SW 1271 (cell line): ENCODE measurements around the gene ZFP37.
"Not testable (repeated sequence)": the region's sequence is repeated elsewhere in the genome, so short reads cannot be mapped to it uniquely, and the experiment has no call there.

Experiments
- DNase-seq, 2 experiments: peaks; one replicate each; lab custom pipeline; 2025; lab: John Stamatoyannopoulos, UW

Gene ZFP37

DNA sequence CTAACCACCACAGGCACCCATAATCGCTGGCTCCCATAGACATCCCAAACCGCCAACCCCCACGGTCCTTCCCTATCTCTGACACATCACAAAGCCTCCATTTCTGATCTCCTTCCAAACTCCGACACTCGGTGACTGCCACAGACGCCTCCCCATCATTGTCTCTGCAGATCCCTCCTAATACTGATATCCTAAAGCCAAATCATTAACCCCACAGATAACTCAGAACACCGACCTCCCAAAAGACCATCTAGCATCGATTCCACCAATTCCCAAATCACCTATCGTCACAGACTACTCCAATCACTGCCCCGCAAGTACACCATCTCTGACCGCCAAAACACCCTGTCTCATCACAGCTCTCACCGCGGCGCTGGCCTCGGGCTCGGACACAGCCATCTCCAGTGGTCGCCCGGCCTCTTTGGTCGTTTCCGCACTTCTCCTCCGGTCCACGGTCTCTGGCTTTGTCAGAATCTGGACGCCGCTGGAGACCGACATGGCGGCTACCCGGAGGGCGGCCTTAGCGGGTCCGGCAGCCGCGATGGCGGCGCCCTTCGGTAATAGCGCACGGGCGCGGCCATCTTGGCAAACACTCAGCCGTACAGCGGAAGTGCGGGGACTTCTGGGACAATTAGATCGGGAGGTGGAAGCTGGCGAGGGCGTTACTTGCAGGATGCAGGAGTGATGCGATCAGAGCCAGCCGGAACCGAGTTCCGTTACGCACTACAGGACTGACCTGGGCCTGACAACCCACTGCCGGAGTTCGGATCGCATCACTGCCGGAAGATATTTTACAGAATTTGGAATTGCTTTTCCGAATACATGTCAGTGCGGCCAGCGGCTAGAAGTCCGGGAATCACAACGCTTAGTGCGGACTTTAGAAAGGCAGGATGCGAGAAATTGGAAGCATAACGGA, at the start of gene ZFP37:
Gene ZFP37, minus strand, starts transcription at position 534 of the 916 bp plus-strand sequence. Its CDS starts 36 bp downstream, at position 498.
- no peak for DNase-seq

DNA sequence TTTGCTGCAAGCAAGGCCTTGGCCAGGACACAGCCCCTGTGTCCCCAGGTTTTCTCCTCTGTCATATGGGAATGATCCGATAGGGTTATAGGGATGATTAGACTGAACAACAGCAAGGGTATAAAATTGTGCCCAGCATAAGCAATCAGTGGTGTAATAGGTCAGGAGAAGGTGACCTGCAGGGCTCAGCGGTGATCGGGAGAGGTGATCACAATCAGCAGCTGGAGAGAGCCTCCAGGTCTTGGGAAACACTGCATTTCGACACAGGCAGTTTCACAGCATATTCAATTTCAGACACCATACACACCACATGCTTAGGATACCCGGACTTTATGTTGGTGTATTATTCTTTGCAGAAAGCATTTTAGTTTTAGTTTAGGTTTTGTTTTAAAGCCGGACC, 48.8 kb upstream of the ZFP37 start:
- DNase-seq, result not testable (repeated sequence)

DNA sequence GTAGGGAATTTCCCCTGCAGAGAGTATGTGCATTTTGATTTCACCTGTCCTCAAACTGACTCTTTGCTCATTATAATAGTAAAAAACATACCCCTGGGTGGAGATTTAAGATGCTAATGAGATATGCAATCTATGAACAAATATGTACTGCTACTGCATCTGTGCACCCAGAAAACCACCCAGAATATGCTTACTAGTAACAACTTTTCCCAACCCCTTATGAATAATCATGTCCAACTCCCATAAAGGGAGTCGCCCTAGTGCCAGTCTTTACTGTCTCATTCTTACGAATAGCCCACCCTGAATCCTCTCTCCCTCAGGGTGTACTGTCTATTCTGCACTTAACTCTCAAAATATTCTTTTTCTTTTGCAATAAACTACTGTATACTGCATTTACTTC, 39.0 kb upstream of the ZFP37 start:
- DNase-seq, result no peak

DNA sequence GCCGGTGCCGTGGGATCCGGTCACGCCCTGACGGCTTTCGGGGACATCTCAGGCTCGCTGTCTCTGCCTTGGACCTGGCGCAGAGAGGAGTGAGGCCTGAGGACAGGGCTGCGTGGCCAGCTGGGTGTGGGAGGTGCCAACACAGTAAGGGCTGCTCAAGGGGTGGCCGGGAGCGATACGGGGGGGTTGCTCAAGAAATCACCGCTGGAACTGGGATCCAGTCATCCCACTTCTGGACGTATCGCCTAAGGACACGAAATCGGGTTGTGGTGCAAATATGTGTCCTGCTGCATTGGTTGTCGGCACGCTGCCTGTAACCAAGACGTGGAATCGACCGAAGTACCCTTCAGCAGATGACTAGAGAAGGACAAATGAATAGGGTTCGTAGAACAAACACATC, 33.4 kb upstream of the ZFP37 start:
- DNase-seq, result not testable (repeated sequence)

DNA sequence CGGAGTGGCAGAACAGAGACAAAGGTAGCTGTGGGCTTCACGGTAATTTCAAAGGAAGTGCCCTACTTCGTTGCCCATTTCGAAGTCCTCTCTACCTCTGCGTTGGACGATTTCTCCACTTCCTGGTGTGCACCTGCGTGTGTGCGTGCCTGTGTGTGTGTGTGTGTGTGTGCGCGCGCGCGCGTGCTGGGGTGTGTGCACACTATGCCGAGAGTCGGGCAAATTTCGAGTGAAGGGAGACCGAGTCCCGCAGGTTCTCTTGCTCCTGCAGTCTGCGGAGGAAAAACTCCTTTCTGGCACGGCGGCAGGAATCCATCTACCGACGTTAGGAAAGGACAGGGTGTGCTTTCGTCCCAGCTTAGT, 32.6 kb upstream of the ZFP37 start:
- not testable (repeated sequence) for DNase-seq

DNA sequence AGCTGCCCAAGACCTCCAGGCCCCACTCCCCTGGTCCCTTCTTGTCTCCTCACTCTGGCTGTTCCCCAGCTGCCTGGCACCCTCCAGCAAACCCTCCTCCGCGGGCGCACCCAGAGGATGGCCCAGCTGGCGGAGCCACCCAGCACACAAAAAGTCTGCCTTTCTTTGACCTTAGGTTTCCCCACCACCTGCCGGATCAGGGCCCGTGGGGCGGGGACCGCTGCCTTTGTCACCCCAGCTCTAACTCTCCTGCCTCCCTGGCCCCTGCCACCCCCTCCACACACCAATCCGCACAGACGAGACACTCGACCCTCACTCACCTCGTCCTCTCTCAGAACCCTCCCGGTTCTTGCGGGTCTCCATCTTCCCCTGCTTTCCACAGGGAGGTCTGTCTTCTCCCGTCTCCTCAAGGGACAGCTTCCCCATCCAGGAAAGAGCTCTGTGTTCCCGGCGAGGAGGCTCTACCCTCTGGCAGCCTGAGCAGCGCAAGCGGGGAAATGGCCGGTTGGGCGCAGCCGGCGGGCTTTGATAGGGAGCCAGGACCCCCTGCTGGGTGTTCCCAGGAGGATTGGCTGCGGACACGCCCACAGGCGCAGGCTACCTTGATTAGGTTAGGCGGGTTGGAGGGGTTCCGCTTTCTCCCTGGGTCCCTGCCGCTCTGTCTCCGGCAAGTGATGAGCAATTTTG, 32.1 kb upstream of the ZFP37 start:
- DNase-seq, result not testable (repeated sequence)

DNA sequence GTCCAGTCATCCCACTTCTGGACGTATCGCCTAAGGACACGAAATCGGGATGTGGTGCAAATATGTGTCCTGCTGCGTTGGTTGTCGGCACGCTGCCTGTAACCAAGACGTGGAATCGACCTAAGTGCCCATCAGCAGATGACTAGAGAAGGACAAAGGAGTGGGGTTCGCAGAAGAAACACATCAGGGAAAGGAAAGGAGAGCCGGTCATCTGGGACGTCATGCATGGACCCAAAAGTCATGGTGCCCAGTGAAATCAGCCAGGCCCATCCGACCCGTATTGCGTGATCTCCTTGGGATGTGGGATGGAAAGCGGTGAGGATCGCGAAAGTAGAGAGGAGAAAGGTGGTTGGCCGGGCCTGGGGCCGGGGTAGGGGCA, 6.4 kb upstream of the ZFP37 start:
- DNase-seq, result not testable (repeated sequence)

DNA sequence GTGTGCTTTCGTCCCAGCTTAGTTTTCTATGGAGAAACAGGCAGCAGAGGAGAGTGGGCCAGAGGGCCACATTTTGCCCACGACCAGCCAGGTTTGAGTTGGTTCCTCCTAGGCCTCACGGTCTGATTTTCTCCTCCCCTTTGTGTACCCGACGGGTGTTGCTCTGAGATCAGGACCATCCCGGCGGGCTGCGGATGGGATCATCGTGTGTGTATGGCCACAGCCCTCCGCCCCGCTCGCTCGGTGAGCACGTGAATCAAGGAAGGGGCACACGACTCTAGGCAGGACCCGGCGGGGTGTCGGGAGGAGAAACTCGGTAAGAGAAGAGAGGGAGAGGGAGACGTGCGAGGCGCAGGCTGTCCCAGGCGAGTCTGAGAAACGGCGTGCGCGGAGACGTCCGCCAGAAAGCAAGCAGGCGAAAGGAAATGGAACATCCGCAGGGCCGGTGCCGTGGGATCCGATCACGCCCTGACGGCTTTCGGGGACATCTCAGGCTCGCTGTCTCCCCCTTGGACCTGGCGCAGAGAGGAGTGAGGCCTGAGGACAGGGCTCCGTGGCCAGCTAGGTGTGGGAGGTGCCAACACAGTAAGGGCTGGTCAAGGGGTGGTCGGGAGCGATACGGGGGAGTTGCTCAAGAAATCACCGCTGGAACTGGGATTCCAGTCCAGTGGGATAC, 5.9 kb upstream of the ZFP37 start:
- not testable (repeated sequence) for DNase-seq

DNA sequence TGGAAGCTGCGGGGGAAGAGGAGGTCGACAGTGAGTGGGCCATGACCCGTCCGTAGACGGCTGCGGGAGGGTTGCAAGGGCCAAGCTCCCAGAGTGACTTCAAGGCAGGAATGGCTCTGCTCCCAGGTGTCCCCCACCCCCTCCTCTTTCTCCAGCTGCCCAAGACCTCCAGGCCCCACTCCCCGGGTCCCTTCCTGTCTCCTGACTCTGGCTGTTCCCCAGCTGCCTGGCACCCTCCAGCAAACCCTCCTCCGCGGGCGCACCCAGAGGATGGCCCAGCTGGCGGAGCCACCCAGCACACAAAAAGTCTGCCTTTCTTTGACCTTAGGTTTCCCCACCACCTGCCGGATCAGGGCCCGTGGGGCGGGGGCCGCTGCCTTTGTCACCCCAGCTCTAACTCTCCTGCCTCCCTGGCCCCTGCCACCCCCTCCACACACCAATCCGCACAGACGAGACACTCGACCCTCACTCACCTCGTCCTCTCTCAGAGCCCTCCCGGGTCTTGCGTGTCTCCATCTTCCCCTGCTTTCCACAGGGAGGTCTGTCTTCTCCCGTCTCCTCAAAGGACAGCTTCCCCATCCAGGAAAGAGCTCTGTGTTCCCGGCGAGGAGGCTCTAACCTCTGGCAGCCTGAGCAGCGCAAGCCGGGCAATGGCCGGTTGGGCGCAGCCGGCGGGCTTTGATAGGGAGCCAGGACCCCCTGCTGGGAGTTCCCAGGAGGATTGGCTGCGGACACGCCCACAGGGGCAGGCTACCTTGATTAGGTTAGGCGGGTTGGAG, 4.7 kb upstream of the ZFP37 start:
- DNase-seq, result not testable (repeated sequence)

DNA sequence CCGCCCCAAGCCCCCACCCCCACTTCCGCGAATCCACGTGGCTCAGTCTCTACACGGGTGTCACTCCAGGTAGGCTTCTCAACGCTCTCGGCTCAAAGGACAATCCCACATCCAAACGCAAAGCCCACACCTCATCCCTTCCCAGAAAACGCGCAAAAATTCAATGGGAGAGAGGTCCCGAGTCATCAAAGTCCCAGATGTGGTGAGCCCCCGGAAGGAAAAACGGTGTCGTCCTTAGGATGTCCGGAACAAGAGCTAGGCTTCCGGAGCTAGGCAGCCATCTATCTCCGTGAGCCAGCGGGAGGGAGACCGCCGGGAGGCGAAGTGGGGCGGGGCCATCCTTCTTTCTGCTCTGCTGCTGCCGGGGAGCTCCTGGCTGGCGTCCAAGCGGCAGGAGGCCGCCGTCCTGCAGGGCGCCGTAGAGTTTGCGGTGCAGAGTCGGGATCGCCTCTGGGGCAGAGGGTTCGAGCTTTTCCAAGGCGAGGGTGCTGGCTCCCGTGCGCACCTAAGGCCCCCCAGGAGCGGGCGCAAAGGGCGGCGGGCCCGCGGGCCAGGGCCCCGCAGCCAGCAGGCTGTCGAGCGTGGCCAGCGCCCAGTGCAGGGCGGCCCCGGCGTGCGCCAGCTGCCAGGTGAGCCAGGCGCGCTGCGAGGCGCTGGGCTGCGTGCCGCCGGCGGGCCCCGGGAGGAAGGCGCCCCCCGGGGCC, 3.2 kb upstream of the ZFP37 start:
- not testable (repeated sequence) for DNase-seq

DNA sequence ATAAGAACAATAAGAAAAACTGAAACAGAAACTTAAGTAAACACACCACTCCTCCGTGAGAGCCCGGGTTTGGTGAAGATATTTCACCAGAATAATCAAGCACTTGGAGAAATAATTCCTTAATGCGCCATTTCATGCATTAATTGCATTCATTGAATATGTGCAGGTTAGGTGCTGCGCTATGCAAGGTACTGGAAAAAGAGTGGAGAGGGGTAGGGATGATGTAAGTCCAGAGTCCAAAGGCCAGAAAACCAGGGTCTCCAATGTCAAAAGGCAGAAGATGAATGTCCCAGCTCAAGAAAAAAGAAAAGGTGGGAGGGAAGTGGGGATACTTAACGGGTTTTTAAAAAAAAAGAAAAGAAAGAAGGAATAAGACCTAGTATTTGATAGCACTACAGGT, 669 bp upstream of the ZFP37 start:
- DNase-seq, result no peak

DNA sequence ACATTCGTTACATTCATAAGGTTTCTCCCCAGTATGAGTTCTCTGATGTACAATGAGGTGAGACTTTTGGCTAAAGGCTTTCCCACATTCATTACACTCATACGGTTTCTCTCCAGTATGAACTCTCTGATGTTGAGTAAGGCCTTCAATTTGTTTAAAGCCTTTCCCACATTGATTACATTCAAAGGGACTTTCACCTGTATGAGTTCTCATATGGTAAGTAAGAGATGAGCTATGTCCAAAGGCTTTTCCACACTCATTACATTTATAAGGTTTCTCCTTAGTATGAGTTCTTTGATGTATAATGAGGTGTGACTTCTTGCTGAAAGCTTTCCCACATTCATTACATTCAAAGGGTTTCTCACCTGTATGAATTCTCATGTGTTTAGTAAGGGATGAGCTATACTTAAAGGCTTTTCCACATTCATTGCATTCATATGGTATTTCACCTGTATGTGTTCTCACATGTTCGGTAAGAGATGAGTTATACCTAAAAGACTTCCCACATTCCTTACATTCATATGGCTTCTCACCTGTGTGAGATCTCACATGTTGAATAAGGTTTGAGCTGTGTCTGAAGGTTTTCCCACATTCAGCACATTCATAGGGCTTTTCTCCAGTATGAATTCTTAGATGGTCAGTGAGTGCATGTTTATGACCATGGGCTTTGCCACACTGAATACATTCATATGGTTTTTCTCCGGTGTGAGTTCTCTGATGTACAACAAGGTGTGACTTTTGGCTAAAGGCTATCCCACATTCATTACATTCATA, 13.5 kb downstream of the ZFP37 start:
- no peak for DNase-seq

DNA sequence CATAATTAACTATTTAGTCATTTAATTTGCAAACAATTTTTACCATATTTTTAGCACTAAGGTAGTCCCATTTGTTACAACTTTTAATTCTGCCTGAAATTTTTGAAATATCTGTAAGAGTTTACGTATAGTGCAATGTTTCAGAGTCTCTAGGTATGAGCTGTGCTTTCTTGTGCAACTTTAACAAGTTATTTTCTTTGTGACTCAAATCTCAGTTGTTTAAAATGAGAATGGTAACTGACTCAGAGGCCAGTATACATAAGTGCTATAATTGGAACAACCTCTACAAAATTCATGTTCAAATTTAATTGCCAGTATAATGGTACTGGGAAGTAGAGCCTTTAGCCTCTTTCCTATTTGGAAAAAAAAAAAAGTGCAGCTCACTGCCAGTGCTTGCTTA, 30.3 kb downstream of the ZFP37 start:
- no peak for DNase-seq

DNA sequence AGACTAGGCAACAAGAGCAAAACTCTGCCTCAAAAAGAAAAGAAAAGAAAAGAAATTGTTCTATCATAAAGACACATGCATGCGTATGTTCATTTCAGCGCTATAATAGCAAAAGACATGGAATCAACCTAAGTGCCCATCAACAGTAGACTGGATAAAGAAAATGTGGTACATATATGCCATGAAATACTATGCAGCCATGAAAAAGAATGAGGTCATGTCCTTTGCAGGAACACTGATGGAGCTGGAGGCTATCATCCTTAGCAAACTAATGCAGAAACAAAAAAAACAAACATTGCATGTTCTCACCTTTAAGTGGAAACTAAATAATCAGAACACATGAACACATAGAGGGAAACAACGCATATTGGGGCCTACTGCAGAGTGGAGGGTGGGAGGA, 38.3 kb downstream of the ZFP37 start:
- DNase-seq, result no peak

DNA sequence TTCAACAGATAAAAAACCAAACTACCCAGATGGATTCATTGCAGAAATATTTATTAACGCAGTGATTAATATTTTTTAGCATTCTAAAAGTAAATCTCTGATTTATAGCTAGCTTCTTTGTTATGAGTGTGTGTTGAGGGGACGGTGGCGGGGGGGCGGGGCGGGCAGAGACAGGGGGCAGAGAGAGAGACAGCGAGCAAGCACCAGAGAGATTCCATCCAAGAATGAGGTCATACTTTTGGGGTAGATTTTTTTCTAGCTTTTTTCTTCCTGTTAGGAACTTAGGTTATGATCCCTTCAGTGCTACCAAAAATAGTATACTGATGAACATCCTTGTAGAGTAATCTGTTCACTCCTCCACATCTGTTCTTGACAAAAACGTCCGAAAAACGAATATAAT, 44.0 kb downstream of the ZFP37 start:
- no peak for DNase-seq

DNA sequence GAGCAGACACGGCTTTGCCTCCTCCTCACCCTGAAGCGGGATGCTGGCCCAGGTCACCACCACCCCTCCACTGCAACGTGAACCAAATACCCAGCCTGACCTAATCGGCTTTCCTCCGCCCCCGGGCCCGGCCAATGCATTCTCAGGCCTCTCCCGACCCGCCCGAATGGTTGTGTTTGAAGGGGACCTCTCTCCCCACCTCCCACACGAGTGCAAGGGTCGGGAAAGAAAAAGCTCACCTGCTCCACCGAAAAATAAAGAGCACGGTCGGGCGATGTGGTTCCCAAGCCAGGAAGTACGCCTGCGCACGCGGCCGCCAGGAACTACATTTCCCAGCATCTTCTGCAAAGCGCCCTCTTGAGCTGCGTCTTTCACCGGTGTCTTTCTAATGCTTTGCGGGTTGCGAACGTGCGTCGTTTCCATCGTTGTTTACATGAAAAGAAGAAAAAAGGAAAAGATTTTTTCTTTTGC, 44.6 kb downstream of the ZFP37 start, which contains the start of gene ZNF883:
Gene ZNF883, minus strand, starts transcription at position 282 of the 471 bp plus-strand sequence.
- DNase-seq, result no peak

DNA sequence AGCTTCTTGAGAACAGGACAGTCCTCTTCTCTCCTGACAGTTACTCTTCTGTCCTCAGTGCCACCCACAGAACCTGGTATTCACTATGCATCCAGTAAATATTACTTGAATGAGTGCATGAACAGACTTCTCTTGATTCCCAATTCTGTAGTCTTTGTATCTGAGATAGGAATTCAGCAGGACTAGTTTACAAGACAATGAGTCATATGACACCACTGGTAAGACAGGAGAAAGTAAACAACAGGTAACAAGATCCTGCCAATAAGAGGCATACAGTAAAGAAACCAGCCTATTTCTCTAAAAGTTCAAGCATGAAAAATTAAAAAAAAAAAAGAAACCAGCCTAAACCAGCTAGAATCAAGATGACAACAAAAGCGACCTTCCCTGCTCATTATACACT, 50.7 kb downstream of the ZFP37 start:
- no peak for DNase-seq

DNA sequence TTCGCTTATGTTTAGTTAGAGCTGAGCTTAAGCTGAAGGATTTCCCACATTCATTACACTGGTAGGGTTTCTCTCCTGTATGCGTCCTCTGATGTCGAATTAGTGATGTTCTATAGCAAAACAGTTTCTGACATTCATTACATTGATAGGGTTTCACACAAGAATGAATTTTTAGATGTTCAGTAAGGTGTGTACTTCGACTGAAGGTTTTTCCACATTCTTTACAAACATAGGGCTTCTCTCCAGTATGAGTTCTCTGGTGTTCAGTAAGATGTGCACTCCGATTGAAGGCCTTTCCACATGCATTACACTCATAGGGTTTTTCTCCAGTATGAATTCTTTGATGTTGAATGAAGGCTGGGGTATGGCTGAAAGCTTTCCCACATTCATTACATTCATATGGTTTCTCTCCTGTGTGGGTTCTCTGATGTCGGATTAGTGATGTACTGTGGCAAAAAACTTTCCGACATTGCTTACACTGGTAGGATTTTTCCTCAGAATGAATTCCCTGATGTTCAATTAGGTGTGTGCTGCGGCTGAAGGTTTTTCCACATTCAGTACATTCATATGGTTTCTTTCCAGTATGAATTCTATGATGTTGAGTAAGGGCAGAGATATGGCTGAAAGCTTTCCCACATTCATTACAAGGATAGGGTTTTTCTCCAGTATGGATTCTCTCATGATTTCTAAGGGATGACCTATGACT, 59.1 kb downstream of the ZFP37 start:
- no peak for DNase-seq
